ENCODE results near the gene LCE3B. TPM values are rescaled to one million over a fixed set of nuclear protein-coding genes. Genes with fewer than 3 reads are reported as not detected.

LCE3B gene, protein sequence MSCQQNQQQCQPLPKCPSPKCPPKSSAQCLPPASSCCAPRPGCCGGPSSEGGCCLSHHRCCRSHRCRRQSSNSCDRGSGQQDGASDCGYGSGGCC
- not detected in 2 replicates for total RNA-seq (2014; rRNA removed; shearing (Covaris generic))

DNA sequence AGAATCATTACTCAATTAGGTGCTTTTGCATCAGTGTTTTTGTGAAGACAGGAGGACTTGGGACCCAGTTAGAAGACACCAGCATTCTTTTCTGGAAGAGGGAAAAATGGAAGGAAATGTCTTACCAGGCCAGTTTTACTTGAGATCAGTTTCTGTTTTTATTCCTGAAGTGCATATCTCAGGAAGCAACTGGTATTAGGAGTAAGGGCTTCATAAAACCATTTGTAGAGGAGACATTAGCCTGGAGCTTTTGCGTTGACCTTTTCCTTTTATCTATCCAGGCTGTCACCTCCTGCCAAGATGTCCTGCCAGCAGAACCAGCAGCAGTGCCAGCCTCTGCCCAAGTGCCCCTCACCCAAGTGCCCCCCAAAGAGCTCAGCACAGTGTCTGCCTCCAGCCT, at the start of gene LCE3B:
TSS of gene LCE3B (plus strand) at position 301 of the 400 bp plus-strand sequence. CDS start at position 301, 0 bp downstream.
- no peak for DNase-seq (ENCODE audit: low spot score)

DNA sequence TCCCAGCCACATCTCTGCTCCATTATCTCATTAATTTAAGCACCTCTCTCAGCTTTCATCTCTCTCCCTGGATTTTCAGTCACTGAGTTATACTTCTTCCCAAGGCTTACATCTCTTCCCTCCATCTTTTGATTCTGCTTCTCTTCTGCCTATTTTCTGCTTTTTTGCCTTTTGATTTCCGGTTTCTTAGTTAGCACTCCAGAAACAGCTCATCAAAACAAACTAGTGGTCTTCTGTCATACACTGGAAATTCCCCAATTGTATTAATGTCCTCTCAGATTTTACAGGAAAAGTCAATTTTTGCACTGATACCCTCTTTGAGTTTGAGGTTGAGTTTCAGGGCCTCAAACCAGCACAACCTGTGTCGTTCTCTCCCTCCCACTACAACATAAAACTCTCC, 48.5 kb upstream of the LCE3B start:
- DNase-seq (ENCODE audit: low spot score): peak; percentile 0

DNA sequence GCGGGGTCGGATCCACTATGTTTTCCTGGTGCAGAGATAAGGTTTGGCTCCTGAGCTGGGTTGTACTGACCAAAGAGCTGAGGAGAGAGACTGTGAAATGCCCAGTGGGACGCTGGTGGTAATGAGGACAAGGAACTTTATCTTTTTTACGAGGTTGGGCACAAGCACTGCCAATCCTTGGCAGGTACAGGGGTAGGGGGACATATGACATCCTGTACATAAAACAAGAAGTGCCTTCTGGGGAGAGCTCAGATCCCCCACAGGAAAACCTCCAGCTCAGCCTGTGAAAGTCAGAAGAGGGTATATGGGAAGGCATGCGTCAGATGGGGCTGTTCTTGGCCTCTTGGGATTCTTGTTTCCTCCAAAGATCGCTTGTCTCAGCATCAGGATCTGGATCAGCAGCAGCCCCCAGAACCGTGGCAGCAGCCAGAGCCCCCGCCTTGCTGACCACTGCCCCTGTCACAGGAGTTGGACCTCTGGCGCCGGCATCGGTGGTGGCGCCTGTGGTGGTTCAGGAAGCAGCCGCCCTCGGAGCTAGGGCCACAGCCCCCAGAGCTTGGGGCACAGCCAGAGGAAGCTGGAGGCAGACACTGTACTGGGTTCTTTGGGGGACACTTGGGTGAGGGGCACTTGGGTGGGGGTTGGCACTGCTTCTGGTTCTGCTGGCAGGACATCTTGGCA, 47.9 kb upstream of the LCE3B start:
- peak; percentile 0 for DNase-seq (ENCODE audit: low spot score)

DNA sequence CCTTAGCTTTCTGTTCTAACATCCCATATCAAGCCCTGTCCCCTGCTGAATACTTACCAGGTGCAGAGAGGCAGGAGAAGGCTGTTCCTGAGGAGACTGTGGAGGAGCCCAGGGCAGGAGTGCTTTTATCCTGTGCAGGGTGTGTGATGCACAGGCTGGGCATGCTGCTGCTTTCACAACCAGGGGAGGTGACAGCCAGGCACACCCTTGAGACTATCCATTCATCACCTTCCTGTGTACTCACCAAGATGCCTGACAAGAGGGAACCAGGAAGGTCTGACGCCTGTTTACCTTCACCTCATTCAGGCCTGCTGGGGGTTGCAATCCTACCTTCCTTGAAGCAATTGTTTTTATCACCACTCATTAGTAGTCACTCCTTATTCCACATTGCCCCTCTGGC, 46.9 kb upstream of the LCE3B start, which contains the start of gene LCE3E:
TSS of gene LCE3E (minus strand) at position 100 of the 400 bp plus-strand sequence. CDS start 572 bp downstream, outside the sequence.
- peak; percentile 0 for DNase-seq (ENCODE audit: low spot score)

DNA sequence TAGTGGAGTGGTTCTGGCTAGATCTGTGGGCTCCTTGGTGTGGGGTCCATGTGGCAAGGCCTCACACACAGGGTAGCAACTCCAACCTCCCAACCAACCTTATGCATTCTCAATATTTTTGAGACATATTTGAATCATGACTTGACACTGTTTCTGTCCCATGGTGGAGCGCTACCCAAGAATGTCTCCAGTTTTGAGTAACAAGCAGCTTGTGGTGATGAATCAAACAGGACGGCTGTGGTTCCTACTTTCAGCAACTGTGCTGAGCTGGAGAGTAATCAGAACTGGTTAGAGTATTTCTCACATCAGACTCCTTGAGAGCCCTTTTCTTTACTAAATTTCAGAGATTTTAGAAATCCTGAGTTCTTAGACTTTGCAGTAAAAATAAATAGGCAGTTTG, 36.4 kb upstream of the LCE3B start:
- peak; percentile 1 for DNase-seq (ENCODE audit: low spot score)

DNA sequence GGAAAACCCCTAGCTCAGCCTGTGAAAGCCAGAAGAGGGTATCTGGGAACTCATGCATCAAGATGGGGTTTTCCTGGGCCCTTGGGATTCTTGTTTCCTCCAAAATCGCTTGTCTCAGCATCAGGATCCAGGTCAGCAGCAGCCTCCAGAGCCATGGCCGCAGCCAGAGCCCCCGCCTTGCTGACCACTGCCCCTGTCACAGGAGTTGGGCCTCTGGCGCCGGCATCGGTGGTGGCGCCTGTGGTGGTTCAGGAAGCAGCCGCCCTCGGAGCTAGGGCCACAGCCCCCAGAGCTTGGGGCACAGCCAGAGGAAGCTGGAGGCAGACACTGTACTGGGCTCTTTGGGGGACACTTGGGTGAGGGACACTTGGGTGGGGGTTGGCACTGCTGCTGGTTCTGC, 34.1 kb upstream of the LCE3B start:
- peak; percentile 1 for DNase-seq (ENCODE audit: low spot score)

DNA sequence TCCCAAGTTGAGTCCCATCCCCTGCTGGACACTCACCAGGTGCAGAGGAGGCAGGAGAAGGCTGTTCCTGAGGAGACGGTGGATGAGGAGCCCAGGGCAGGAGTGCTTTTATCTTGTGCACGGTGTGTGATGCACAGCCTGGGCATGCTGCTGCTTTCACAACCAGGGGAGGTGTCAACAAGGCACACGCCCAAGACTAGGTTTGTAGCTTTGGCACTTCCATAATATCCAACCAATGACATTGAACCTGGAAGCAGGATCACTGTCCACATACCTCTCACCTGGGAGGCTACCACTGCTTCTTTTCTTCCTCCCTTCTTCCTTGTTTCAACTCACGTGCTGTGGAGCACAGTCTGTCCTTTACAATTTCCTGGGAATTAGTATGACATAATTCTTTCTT, 33.2 kb upstream of the LCE3B start, which contains the start of gene LCE3D:
TSS of gene LCE3D (minus strand) at position 84 of the 400 bp plus-strand sequence. CDS start 580 bp downstream, outside the sequence.
- peak; percentile 1 for DNase-seq (ENCODE audit: low spot score)

DNA sequence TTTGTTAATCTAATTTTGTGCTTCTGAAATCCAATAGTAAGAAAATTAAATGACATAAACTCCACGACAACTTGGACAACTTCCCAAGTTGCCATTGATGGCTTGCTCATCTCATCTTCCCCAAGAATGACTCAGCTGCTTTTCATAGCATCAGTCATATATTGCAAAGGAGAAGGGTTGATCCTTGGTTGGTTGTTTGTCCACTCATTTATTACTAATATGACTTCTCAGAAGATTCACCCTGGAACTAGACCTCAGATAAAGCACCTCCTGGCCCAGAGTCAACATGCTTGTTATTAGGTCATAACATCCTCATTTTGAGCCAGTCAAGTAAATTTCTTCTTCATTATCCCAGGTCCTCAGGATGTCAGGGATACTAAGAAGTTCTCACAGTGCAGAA, 31.0 kb upstream of the LCE3B start:
- peak; percentile 1 for DNase-seq (ENCODE audit: low spot score)

DNA sequence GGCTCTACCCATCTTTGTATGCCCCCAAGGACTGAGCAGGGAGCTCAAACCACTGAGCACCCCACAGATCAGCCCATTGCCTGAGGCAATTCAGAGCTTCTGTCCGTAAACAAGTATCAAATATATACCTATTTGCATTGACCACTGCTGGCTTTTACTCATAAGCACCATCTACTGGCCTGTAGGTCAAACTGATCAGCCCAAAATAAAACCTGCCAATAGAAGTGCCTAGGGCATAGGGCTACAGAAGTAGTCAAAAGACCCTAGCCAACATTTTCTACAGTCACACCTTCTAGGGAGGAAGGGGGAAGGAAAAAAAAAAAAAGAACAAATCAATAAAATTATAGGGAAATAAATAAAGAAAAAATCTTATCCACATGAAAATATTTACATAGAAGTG, 28.0 kb upstream of the LCE3B start:
- DNase-seq (ENCODE audit: low spot score): no peak

DNA sequence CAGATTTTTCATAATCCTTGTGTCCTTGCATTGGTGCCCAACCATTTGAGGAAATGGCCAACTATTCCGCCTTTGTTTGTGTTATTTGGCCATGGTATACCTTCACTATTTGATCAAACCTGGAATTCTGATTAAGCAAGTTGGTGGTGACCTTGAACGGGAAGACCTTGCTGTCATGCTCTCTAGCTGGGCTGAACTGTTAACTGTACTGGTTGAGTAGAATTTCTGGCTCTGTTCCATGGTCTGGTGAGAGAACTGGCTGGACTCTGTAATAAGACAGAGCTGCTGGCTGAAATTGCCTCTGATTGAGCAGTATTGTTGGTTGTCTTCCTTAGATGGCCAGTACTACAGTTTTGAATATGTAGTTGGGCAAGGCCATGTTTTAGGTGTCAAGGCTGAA, 16.6 kb upstream of the LCE3B start:
- no peak for DNase-seq (ENCODE audit: low spot score)

DNA sequence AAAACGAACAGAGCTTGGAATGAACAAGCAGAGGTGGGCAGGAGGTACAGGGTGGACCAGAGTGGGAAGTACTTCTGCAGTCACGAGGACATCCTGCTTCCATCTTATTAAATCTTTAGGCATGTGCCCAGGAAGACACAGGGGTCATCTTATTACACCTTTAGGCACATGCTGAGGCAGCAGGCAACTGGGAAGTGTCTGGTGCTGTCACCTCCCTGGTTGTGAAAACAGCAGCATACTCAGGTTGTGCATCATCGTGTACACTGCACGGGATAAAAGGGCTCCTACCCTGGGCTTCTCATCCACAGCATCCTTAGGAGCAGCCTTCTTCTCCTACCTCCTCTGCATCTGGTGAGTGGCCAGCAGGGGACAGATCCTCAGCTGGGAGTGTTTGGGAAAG, 13.7 kb upstream of the LCE3B start, which contains the start of gene LCE3C:
TSS of gene LCE3C (plus strand) at position 301 of the 400 bp plus-strand sequence. CDS start 498 bp downstream, outside the sequence.
- DNase-seq (ENCODE audit: low spot score): no peak

DNA sequence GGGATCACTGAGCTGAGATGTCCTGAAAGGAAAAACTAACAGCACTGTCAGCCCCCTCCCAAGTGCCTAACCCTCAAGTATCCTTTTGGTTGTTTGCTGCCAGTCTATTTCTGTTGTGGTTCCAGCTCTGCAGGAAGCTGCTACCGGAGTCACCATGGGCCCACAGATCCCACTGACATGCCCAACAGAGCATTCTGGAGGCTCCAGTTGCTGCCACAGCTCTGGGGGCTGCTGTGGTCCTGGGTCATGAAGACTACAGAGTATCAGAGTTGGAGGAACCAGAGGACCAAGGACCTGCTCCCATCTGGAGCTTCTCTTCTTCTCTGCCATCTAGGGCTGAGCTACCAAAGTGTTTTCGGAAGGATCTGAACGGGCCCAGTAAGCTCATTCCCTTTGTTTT, 8.4 kb downstream of the LCE3B start:
- peak; percentile 2 for DNase-seq (ENCODE audit: low spot score)

DNA sequence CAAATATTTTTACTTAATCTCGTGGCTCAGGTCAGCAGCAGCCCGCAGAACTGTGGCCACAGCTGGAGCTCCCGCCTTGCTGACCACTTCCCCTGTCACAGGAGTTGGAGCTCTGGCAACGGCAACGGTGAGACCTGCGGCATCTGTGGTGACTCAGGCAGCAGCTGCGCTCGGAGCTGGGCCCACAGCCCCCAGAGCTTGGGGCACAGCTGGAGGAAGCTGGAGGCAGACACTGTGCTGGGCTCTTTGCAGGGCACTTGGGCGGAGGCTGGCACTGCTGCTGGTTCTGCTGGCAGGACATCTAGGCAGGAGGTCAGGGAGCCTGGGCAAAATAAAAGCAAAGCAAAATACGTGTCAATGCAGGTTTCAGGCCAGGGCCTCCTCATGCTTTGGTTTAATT, 9.2 kb downstream of the LCE3B start, which contains the start of gene LCE3A:
TSS of gene LCE3A (minus strand) at position 301 of the 400 bp plus-strand sequence. CDS start at position 301, 0 bp downstream.
- DNase-seq (ENCODE audit: low spot score): peak; percentile 58

DNA sequence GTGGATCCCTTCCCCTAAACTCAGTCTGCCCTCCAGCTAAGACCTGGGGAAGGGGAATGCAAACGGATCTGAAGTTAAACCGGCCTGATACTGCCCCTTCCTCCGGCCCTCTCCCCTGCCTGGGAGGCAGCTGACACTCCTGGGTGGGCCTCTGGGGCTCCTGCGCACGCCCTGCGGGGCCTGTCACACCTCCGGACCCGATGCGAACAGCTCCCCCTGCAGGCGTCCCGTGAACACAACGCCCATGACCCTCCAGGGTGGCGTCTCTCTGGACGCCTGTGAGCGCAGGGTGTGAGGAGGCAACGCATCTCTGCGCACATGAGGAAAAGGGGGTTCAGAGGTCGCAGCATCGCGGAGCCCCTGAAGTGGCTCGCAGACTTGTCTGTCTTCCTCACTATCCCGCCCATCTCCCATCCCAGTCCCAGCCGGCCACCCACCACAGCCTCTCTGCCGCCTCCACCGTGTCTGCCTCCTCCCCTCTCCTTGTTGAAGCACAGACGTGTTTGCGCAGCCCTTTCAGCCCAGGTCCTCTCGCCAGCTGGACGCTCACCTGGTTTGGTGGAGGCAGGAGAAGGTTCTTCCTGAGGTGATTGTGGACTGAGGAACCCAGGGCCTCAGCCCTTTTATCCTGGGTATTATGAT, 9.7 kb downstream of the LCE3B start:
- peak; percentile 1 for DNase-seq (ENCODE audit: low spot score)

DNA sequence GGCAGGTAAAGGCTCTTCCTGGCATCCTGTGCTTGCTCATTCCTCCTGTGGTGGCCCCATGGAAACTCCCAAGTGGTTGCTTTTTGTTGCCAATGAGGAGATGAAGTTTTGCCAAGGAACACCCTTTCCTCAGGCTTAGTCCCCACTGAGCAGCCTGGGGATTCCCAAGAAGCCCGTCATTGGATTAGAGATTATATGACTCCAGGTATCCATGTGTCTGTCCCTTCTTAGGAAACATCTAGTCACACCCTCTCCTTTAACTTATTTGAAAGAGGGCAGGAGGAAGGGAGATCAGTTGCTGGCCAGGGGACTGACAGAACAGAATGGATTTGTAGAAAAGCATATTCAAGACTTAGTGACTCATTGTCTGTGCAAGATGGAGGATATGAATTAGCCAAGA, 13.1 kb downstream of the LCE3B start:
- DNase-seq (ENCODE audit: low spot score): peak; percentile 0

DNA sequence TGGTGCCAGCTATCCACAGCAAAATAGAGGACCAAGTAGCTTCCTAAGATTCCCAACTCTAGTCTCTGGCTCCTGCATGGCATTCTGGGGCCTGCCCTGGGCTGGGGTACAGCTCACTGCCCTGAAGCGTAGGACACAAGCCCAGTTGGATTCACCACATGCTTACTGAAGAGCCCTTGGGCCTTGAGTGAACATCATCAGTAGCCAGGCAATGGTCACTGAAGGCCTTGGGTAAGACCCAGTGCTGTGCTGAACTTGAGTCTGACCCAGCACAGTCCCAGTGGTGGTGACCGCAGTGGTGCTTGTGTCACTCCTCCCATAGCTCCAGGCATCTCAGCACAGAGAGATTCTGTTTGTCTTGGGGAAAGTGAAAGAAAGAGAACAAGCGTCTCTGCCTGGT, 17.0 kb downstream of the LCE3B start:
- peak; percentile 1 for DNase-seq (ENCODE audit: low spot score)

DNA sequence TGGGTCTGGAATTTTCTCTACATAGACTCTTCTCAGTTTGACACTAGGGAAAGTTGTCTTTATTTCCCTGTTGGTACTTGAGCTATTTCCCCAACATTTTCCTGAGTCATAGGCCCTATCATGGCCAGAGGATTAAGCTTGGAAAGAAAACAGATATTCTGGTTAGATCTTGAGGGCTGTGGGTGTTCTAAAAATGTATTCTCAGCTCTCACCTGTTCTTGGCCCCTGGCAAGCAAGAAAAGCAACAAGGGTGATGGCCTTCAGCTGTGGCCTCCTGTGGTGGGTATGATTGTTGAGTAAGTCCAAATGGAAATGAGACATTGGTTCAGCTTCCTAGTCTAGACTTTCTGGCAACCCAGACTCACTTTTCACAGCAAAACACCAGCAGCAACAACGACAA, 26.7 kb downstream of the LCE3B start:
- DNase-seq (ENCODE audit: low spot score): no peak

DNA sequence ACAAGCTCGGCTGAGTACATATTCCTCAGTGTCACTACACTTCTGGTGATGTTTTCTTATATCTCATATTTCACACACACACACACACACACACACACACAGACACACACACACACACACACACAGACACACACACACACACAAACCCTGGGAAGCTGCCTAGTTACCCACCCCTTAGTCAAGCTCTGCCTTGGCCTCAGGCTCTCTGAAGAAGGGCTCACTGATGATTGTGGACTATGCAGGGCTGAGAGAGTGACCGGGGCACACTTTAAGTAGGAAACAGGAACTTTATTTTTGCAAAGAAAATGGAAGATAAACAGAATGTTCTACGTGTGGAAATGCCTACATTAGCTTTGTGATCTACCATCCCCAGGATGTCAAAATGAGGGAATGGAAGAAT, 30.3 kb downstream of the LCE3B start:
- no peak for DNase-seq (ENCODE audit: low spot score)

DNA sequence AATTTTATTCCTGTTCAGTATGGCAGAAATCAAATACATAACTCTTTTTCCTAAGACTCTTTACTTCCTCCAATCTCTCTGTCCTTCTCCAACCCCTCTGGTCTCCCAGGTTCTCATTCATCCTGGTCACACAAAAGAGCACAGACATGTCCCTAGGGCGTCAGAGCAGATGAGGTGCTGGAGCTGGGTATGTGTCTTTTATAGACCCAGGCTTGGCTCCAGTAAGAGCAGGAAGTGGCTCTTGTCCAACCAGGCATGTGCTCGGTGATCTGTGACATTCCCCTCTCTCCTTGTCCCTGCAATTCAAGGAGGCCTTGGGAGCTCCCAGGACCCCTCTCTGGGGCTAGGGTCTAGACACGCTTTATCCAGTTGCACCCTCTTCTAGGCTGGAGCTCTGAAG, 31.5 kb downstream of the LCE3B start:
- no peak for DNase-seq (ENCODE audit: low spot score)

DNA sequence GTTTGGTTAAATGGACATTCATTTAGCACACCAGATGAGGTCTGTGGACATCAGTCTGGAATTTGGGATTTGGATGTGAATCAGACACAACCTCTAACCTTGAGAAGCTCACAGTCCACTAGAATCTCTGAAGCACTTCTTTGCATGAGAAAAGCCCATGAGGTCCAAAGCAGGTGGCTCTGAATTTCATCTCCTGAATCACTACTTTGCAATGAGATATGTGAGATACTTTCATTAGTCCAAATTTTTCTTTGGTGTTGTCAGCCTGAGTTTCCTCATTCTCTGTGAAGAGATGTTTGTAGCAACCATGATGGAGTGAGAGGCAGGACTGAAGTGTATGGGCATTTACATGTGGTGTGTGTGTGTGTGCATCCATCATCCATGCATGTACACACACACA, 33.0 kb downstream of the LCE3B start:
- no peak for DNase-seq (ENCODE audit: low spot score)

DNA sequence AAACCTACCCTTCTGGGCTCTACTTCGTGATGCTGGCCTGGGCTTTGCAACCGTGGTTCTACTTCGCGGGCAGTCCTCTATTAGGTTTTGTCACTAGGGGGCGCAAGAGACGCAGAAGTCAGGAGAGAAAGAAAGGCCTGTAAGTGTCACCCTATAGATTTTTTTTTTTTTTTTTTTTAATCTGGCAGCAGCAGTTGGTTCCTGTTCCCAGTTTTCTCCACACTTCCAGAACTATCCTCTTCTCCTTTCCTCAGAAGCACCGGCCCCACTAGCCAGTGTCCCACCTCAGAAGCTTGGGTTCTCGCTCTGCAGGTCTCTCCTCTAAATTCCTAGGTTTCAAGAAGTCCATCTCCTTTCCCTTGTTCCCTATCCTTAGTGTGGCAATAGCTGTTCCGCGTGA, 40.5 kb downstream of the LCE3B start:
- DNase-seq (ENCODE audit: low spot score): peak; percentile 38

DNA sequence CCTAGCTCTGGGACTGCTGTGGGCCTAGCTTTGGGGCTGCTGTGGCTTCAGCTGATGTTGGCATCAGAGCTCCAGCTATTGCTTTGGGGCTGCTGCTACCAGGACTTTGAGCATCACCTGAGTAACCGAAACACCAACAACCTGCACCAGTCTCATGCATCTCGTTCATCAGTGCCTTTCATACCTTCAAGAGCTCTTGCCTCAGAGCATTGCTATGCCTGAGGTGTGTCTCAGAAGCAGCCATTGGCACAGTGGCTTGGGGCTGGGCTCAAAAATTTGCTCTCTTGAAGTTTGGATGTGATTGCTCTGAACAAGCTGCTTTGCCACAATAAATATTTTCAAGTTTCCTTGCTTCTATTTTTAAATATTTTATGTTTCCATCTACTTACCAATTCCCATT, 42.8 kb downstream of the LCE3B start:
- no peak for DNase-seq (ENCODE audit: low spot score)

DNA sequence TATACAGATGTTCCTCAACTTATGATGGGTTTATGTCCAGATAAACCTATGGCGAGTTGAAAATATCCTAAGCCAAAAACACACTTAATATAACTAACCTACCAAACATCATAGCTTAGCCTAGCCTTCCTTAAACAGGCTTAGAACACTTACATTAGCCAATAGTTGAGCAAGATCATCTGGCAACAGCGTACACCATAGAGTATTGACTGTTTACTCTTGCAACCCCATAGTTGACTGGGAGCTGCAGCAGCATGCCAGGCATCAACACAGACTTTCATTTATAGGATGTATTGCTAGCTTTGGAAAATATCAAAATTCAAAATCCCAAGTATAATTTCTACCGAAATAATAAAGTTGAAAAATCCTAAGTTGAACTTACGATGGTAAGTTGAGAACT, 44.1 kb downstream of the LCE3B start:
- DNase-seq (ENCODE audit: low spot score): no peak
